GM18868 (cell line): Measurements from ENCODE around the gene TYW5.
A peak's percentile ranks its signal among the peaks of the same experiment; 100 is the strongest.
"Not testable (repeated sequence)": the region's sequence is repeated elsewhere in the genome, so short reads cannot be mapped to it uniquely, and the experiment has no call there.

Experiments
- ATAC-seq: cut with Tn5 transposase; IDR thresholded peaks from one replicate; pipeline ENCODE4 v1.9.1; 2021; ENCODE audit warnings: mild to moderate bottlenecking, moderate library complexity; ENCODE audit not compliant: unreplicated experiment

Gene TYW5

DNA sequence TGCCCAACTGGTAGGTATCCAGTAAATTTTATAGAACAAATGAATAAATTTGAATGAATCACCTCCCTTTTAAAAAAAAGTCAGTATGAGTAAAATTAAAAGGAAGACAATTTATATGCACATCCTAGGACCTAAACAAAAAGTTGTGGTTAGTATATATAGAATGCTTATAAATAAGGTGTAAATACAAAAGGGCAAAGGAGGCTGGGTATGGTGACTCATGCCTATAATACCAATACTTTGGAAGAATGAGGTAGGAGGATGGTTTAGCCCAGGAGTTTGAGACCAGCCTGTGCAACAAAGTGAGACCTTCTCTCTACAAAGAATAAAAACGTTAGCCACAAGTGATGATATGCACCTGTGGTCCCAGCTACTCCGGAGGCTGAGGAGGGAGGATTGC lies 31.4 kb downstream of the TYW5 start:
- no peak for ATAC-seq

DNA sequence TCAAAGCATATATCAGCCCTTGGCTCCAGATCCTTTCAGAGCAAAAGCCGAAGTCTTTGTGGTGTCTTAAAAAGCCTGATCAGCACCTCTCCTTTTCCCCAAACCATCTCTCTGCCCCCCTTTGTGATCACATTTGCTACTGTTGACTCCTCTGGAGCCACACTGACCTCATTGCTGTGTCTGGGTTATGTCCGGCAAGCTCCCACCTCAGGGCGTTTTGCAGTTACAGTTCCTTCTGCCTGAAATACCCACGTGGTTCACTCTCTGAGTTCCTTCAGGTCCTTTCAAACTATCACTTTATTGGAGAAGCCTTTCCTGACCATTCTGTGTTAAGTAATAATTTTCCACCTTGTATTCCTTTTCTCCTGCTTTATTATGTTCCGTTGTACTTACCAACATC lies 32.4 kb downstream of the TYW5 start:
- ATAC-seq = no peak

DNA sequence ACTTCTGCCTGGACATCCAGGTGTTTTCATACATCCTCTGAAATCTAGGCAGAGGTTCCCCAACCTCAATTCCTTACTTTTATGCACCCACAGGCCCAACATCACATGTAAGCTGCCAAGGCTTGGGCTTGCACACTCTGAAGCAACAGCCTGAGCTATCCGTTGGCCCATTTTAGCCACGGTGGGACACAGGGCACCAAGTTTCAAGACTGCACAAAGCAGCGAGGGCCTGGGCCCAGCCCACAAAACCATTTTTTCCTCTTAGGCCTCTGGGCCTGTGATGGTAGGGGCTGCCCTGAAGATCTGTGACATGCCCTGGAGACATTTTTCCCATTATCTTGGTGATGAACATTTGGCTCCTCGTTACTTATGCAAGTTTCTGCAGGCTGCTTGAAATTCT lies 38.3 kb downstream of the TYW5 start:
- no peak for ATAC-seq

DNA sequence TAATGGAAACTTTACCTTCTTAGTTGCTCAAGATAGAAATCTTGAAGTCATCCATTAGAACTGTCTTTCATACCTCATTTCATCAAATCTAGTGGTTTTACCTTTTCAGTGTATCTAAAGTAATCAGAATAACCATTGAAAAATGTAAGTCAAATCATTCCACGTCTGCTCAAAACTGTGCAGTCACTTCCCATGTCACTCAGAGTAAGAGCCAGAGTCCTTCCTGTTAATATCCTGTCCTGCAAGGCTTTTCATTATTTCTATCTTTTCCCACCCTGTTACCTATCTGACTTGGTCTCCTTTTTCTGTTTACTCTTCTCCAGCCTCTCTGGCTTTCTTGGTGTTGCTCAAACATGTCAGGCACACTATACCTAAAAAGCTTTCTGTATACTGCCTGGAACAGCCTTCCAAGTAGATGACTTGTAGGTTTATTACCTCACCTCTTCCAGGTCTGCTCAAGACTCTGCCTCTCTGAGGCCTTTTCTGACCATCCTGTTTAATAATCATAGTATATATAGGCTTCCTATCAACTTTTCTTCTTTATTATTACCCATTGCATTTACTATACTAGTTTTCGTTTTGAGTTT lies 40.8 kb downstream of the TYW5 start:
- ATAC-seq = no peak

DNA sequence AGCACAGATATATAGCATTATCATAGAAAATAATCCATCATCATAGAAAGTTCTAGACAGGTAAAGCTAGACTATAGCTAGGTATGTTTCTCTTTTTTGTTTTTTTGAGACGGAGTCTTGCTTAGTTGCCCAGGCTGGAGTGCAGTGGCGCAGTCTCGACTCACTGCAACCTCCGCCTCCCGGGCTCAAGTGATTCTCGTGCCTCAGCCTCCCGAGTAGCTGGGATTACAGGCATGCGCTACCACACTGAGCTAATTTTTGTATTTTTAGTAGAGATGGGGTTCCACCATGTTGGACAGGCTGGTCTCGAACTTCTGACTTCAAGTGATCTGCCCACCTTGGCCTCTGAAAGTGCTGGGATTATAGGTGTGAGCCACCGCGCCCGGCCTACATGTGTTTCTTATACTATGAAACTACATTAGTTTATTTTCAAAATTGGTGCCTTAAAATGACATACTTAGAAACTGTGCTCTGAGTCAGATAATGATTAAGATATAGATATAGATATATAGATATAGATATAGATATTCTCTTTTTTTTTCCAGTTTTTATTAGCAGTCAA lies 42.7 kb downstream of the TYW5 start:
- not testable (repeated sequence) for ATAC-seq

DNA sequence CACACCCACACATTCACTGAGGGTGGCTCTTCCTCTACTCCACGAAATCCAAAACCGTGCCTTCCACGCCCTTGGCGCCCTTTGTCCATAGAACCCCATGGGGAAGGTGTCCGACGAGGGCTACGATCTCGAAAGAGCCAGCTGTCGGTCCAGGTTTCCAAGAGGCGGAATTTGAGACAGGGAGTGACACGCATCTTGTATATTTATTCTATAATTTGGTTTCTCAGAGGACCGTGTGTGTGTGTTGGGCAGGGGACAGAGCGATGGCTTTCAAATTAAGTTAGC lies 43.5 kb downstream of the TYW5 start:
- no peak for ATAC-seq

DNA sequence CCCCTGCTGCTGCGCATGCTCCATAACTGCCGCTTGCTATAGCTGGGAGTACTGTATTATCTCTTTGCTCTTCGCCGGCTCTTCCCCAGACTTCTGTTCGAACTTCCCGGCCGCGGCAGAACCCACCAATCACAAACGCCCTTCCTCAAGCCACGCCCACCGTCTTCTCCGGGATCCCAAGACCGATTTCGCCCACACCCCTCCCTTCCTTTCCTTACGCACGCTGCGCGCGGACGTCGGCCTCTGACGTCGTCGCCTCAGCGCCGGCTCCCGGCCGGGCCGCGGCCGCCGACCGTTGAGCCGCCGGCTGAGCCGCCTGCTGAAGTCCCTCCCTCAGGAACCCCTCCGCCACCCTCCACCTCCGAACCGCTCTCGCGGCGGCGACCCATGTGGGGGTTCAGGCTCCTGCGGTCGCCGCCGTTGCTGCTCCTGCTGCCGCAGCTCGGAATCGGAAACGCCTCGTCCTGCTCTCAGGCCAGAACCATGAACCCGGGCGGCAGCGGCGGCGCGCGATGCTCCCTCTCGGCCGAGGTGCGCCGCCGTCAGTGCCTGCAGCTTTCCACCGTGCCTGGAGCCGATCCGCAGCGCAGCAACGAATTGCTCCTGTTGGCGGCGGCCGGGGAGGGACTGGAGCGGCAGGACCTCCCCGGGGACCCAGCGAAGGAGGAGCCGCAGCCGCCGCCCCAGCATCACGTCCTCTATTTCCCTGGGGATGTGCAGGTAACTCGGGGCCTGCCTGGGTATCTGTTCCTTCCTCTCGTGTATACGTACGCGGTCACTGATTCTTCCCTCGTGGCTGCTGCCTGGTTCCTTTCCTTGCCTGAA lies 44.0 kb downstream of the TYW5 start, which contains the start of gene C2orf69:
TSS of gene C2orf69 (plus strand) at position 242 of the 825 bp plus-strand sequence. CDS start at position 388, 146 bp downstream.
- ATAC-seq = peak; percentile 90

DNA sequence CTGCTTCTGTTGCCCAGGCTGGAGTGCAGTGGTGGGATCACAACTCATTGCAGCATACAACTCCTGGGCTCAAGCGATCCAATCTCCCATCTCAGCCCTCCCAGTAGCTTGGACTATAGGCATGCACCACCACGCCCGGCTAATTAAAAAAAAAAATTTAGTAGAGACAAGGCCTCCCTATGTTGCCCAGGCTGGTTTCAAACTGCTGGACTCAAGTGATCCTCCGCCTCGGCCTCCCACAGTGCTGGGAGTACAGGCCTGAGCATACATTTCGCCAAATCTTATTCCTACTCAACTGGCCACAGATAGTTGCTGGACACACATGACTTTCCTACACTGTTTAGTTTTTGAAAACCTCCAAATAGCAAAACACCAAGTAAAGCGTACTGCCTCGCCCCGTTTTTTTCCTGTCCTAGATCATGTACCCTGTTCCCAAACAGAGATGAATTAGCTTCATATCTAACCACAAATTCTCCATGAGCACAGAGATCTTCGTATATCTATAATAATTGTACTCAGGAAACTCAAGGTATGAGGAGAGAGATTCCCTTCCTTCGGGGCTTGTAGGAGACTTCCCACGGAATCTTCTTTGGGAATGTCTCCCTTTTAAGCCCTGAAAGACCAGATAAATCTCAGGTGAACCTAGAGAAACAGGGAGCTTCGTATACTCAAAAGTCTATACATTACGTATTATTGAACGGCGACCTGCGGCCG lies 44.8 kb downstream of the TYW5 start:
- no peak for ATAC-seq

DNA sequence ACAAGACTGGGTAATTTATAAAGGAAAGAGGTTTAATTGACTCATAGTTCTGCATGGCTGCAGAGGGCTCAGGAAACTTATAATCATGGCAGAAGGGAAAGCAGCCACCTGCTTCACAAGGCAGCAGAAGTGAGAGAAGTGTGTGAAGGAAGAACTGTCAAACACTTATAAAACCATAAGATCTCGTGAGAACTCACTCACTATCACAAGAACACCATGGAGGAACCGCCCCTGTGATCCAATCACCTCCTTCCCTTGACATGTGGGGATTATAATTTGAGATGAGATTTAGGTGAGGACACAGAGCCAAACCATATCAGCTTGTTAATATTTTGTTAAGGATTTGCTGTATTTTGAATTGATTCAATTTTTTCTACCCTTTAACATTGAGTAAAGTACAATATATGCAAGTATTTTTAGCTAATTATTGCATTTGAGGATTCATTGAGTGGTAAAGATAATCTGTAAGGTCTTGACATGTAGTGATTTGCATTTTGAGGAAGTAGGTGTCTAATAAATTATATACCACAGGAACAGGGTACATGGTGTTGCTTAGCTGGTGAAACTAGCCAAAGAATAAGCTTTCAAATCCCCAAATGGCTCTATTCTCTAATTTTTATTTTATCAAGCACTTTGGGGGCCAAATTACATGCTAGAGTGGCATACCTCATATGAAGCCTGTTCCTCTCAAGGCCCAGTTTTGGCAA lies 48.1 kb downstream of the TYW5 start:
- ATAC-seq = no peak

DNA sequence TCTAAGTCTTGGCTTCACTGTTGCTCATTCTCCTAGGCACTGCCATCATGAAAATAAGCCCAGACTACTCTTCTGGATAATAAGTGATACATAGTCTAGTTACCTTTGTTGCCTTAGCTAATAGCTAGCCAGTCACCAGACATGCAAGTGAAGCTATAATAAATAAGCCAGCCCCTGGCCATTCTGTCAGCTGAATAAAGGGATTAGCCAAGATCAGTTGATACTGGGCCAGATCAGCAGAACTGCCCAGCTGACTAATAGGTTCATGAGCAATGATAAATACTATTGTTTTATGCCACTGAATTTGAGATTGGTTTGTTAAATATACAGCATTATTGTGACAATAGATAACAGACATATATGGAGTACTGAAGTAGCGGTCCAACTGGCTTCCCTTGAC lies 52.2 kb downstream of the TYW5 start:
- no peak for ATAC-seq

DNA sequence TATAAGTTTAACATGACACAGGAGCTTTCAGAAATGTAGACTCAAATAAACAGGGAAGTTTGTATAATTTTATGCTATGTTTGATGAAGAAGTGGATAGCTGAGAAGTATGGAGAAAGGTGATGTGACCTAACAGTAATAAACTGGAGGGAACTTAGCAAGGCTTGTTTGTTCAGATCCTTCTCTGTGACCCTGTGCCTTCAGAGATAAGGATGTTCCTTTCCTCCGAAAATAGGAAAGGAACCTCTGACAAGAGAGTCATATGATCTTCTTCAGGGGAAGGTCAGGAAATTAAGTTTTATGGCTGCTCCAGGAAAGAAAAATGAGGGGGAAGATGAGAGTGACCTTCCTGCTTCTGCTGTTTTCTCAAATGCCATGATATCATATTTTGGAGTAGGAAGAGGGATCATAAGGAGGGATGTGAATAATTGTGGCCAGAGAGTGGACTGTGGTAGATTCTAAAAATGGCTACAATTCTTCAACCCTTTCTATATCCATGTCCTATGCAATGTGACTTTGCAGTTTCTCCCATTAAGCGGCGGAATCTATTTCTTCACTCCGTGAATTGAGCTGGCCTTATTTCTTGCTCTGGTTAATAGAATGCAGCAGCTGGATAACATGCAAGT lies 52.7 kb downstream of the TYW5 start:
- no peak for ATAC-seq

DNA sequence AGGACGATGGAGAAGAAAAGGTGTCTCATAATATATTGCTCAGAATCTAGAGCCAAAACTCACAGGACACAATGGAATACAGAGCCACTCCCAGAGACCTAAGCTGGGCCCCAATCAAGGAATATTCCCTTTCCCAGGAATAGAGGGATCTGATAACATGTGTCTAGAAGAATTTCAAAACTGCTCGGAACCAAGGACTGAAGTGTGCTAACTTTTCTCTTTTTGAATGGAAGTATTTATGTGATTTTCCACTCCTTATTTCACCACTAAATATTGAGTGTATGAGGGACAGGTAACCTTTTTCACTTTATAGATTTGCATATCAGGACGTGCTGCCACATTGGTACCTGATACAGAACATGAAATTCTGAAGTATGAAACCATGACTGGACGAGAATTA lies 53.3 kb downstream of the TYW5 start:
- no peak for ATAC-seq

DNA sequence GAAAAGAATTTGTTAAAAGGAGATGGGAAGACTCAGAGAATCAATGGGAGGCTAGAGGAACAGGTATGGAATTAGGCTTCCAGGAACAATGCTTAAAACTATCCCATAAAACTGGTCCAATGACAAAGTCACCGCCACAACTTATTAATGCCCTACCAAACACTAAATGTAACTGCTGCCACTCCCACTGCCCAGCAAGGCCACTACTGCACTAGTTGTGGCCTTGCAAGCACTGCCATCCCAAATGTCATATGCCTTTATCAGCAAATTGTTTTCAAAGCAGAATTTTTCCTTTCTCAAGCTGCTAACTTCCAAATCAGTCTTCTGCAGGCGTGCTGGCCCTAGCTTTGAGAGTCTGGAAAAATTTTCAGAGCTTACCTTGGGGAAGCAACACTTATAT lies 58.7 kb downstream of the TYW5 start:
- no peak for ATAC-seq

DNA sequence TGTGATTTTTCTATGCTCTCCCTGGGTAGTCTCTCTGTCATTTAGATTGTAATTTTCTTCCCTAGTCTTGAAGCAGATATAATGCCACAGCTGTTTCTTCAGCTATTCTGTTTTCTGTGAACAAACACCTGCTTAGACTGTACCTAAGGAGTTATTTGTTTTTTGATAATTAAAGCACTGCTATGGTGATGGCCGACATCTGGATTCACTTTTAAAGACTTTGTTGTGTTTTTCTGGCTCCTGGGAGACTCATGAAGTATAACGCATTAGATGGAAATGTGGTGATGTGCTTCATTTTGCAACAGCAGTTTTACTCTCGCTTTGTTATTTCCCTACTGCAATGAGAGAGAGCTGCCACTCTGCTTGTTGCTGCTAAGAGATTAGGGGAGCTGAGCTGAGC lies 59.9 kb downstream of the TYW5 start:
- ATAC-seq = no peak

DNA sequence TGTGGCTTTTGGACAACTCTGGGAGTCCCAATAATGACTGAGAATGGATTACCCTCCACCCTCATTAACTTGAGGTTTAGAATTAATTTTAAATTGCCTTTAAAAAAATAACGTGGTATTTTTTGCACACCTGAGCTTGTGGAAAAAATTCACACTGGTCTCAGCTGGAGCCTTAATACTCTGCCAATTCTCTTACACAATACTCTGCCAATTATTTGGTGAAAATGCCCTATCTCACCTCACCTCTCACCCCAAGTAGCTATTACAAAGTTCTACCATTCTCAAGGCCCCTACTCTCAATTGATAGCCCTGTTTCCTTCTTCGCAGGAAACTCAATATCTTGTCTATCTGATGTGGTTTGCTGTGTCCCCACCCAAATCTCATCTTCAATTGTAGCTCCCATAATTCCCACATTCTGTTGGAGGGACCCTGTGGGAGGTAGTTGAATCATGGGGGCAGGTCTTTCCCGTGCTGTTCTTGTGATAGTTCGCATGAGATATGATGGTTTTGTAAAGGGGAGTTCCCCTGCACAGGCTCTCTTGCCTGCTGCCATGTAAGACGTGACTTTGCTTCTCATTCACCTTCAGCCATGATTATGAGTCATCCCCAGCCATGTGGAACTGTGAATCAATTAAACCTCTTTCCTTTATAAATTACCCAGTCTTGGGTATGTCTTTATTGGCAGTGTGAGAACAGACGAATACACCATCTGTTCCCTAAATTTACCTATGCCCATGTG lies 71.6 kb downstream of the TYW5 start:
- no peak for ATAC-seq

DNA sequence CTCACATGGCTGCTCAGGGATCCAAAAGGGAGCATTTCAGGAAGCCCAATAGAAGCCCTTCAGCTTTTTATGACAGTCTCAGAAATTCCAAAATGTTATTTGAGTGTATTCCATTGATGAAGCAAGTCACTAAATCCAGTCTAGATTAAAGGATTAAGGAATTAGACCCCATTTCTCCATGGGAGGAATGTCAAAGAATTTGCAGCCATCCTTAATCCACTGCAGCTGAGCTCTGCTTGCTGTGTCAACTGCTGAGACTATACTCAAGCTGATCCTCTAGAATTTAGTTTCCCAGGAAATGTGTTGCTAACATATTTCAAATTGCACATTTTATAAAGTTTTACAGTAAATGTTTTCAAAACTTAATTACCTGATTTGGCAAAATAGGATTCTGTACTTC lies 72.6 kb downstream of the TYW5 start:
- ATAC-seq = no peak
